GM21381 (cell line): ENCODE results near the gene PEF1.

Experiments used
- ATAC-seq: cut with Tn5 transposase; IDR thresholded peaks from one replicate; pipeline ENCODE4 v1.9.1; 2021; ENCODE audit warnings: mild to moderate bottlenecking, moderate library complexity; ENCODE audit not compliant: unreplicated experiment

PEF1 gene

GRCh38 chr1:31644560-31645273 is at the start of gene PEF1:
Gene PEF1 (minus strand): TSS chr1:31644876. CDS start chr1:31644864, 12 bp downstream.
- peak; percentile 89 for ATAC-seq

DNA sequence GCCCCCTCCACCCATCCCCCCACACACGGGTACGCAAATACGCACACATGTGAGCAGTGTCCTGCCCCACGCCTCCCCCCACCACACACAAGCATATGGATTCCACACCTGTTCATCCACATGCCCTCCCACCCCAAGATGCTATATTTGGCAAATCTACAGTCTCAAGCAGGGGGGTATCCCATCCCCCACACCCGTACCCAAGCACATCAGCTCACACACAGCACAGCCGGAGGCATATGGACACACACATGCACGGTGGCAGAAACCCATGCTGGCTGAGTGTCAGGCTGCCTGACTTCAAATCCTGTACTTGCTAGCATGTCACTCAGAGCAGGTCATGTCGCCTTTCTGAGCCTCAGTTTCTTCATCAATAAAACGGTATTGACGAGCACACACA is 48.6 kb upstream of the PEF1 start:
- ATAC-seq: no peak

GRCh38 chr1:31691951-31692350 is 47.3 kb upstream of the PEF1 start:
- no peak for ATAC-seq

- no peak for ATAC-seq
These were observed 46.8 kb upstream of the PEF1 start for GRCh38 chr1:31691446-31691845.

DNA sequence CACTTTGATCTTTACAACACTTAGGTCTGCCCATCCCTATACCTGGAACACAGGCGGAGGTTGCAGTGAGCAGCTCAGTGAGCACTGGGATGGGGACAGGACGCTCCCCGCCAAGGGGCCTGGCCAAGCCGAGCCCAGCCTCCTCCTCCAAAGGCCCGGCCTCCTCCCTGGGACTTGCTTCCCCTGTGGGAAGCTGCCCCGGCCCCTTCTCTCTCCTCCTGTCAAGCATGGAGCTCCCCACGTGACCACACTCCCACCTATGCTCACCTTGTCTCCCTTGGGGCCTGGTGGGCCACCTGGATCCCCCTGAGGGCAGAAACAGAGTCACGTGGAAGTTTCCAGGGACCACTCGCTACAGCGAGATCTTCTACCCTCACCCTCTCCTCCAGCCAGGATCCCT is 46.2 kb upstream of the PEF1 start:
- no peak for ATAC-seq

DNA sequence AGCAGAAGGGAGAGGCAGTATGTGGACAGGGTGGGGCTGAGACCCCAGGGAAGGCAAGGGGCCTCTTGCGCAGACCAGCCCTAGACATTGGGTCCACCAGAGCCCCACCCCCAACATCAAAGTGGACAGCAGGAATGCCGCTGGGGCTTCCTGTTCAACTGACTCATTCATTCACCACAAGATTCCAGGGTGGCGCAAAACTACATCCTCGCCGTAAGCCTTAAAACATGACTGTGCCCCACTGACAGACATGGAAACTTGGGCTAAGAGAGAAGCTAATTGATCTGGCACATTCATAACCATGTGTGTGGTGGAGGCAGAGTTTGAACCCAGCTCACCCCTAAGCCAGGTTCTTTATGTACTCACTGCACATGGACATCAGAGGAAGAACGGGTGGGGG is 45.2 kb upstream of the PEF1 start:
- no peak for ATAC-seq

DNA sequence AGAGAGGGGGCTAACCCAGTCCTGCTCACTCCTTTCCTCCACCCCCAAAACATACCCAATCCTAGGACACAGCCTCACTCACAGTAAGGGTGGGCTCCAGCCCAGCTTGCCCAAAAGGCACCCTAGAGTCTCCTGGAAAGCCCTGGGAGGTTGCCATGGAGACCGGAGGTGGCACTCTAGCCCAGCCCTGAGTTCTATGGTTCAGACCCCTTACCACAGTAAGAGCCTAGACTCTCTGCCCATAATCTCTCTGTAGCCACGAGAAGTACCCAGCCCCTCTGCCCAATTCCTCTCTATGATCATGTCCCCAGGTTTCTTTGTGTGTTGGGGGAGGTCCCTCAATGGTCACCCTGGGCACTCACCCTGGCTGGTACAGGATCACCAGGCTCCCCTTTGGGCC is 44.7 kb upstream of the PEF1 start:
- no peak for ATAC-seq

DNA sequence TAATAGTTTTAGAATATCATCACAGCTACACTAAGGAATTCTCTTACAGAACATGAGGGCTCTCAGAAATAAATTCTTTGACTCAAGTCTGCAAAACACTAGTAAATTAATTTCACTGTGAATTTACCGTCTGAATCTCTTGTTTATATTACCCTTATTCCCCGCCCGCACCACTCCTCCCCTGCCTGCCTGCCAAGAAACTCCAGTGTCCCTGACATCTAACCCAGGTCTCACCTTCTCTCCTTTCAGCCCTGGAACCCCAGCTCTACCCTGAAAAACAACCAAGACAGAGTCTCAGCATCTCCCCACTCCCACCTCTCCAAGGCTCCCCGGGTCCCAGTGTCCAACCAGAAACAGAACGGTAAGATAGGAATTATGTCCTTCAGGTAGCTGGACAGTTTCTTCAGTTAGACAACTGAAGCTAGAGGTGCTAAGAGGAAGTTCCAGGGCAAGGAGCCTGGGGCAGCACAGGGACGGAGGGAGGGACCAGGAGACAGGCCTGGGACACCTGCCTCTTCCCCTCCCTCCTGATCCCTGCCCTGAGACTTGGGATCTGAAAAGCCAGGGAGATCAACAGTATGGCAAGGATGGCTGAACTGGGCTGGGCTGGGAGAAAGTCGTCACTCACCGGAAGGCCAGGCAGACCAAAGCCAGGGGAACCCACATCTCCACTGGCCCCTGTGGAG is 43.7 kb upstream of the PEF1 start:
- ATAC-seq: no peak

DNA sequence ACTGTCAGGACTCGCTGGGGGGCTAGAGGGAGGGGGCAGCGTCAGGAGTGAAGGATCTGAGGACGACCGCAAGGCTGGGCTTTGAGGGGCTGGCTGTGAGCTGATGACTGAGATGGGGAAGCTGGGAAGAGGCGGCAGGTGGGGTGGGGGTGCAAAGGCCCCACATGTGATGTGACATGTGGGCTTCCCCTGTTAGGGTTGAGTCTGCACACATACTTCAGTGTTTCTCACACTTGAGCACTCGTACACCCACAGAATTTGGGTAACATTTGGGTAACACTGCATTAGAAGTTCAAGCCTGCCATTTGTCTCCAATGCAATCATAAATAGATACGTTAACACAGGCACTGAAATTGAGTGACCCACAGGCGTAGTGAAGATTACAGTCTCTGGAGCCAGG is 42.9 kb upstream of the PEF1 start:
- ATAC-seq: no peak

DNA sequence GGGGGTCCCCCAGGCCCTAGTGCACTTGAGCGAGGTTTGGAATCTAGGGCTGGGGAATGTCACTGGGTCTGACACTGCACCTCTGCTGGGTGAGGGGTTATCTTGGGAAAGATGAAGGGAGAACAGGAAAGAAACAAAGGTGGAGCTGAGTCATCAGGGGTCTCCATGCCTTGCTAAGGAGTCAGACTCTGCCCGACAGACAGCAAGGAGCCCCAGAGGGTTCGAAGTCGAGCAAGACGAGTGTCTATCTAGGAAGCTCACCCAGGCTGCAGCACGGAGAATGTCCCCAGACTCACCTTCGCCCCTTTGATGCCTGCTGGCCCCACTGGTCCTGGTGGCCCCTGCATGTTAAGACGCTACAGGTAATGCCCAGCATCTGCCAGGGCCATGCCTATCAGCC is 41.1 kb upstream of the PEF1 start:
- no peak for ATAC-seq

DNA sequence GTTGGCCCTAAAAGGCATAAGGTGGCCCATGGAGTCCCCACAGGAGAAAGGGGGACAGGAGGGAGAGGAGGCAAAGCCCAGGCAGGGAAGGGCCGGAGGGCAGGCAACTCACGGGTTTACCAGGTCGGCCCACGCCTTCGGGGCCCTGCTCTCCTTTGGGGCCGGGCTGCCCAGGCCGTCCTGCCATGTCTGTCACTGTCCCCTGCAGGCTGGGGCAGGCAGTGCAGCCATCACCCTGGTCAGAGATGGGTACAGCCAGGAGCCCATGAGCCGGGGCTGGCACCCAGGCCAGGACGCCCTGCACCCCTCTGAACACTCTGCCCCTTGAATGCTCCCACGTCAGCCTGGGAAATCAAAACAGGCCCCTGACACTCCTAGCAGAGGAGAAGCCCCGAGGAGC is 39.3 kb upstream of the PEF1 start:
- no peak for ATAC-seq

GRCh38 chr1:31681415-31681814 is 36.7 kb upstream of the PEF1 start:
- no peak for ATAC-seq

GRCh38 chr1:31679676-31680230 is 35.1 kb upstream of the PEF1 start:
- ATAC-seq: no peak

- no peak for ATAC-seq
These were observed 34.4 kb upstream of the PEF1 start for GRCh38 chr1:31679091-31679490.

GRCh38 chr1:31678681-31679080 is 34.0 kb upstream of the PEF1 start:
- no peak for ATAC-seq

GRCh38 chr1:31677949-31678348 is 33.3 kb upstream of the PEF1 start:
- no peak for ATAC-seq

DNA sequence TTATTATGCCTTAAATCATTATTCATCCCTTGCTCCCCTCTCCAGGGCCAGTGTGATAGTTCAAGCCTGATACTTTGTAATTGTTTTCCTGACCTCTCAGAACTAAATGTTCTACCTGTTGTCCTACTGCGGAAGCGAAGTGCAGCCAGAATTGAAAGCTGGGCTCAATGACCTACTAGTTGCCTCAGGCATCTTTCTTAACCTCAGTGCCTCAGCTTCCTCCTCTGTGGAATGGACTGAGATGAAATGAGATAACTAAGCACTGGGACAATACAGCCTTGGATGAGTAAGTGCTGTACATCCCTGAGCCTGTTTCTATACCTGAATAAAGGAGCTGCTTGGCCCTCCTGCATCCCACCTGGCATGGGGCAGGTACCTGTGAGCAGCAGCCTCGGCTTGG is 32.7 kb upstream of the PEF1 start:
- no peak for ATAC-seq

GRCh38 chr1:31675756-31676155 is 31.1 kb upstream of the PEF1 start:
- no peak for ATAC-seq

DNA sequence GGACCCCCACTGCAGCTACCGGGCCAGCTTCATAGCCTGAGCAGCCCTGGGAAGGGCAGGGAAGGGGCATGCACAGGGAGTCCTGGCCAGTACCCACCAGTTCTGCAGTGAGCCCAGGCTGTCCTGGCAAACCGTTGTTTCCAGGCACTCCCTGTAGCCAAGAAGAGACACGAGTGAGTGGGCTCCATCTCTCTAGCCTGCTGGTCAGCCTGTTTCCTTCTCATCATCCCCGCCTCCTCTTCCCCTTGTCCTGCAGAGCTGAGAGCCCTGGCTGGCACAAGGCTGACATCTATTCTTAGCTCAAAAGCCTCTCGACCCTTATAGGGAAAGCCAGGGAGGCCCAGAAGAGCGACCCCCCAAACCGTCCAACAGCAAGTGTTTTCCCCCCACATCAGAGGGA is 30.5 kb upstream of the PEF1 start:
- no peak for ATAC-seq

DNA sequence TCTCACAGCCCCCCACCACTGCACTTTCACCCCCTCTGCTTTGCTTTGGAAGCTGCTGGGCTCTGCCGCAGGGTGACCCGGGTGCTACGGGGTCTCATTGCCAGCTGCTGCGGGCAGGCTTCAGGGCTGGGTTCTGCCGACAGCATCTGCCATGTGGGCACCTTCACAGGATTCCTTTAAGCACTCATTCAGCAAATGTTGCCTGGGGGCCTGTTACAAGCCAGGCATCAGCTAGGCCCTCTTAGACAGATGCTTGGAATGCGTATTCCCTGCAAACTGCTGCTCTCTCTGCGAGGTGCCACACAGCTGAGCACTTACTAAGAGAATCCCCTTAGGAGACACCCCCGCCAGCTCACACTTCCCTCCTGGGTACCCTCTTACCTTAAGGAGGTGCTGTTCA is 29.9 kb upstream of the PEF1 start:
- no peak for ATAC-seq

DNA sequence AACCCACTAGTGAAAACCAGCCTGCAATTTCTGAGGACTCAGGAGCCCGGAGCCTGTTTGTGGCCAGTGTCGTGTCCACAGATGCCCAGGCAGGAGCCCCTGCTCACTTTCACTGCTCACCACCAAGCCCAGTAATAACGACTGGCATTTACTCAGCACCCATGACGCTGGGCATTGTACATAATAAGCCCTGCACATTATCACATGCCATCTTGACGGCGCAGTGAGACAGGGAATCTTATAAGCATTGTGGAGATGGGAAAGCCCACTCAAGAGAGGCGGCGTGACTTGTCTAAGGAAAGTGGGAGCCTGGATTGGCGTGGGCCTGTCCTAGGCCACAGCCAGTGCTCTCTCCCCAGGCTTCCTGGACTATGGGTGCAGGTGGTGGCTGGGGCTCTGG is 28.8 kb upstream of the PEF1 start:
- ATAC-seq: no peak

DNA sequence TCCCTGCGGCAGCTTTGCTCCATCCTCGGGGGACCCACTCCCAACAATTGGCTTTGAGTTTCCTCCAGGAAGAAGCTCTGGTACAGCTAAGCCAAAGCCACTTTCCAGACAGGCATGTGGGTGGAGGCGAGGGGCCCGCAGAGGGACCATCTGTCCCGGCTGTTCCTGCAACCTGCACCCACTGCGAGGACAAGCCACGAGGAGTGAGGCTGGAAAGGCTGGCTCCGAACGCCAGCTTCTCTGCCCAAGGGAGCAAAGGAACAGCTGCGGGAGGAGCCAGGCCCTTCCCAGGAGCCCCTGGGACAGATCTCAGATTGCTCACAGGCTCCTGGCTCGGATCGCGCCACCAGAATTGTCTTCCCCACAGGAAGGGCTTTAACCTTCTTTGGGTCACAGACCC is 28.3 kb upstream of the PEF1 start:
- no peak for ATAC-seq
